ENCODE measurements around the gene MFN2.
"Not testable (repeated sequence)": the region's sequence is repeated elsewhere in the genome, so short reads cannot be mapped to it uniquely, and the experiment has no call there.

MFN2 gene

GRCh38 chr1:12028957-12029511, 48.8 kb downstream of the MFN2 start:
- DNase-seq = no peak

- DNase-seq = no peak
These were observed 49.6 kb downstream of the MFN2 start for GRCh38 chr1:12029720-12030339.

GRCh38 chr1:12031039-12031980, 51.1 kb downstream of the MFN2 start:
- DNase-seq = no peak

GRCh38 chr1:12032161-12032621, 51.9 kb downstream of the MFN2 start:
- DNase-seq = no peak

- DNase-seq = not testable (repeated sequence)
These were observed 53.2 kb downstream of the MFN2 start for GRCh38 chr1:12033441-12033840.

- DNase-seq = no peak
These were observed 54.1 kb downstream of the MFN2 start for GRCh38 chr1:12034381-12034801.

GRCh38 chr1:12035312-12035711, 55.1 kb downstream of the MFN2 start:
- DNase-seq = no peak

GRCh38 chr1:12037486-12038355, 57.5 kb downstream of the MFN2 start:
- no peak for DNase-seq

GRCh38 chr1:12038356-12039163, 58.3 kb downstream of the MFN2 start:
- DNase-seq = no peak

GRCh38 chr1:12039164-12039525, 58.9 kb downstream of the MFN2 start:
- no peak for DNase-seq

- DNase-seq = not testable (repeated sequence)
These were observed 59.7 kb downstream of the MFN2 start for GRCh38 chr1:12039824-12040456.

- no peak for DNase-seq
These were observed 60.3 kb downstream of the MFN2 start for GRCh38 chr1:12040457-12041051.

- not testable (repeated sequence) for DNase-seq
These were observed 64.1 kb downstream of the MFN2 start for GRCh38 chr1:12044187-12044877.

- no peak for DNase-seq
These were observed 66.5 kb downstream of the MFN2 start for GRCh38 chr1:12046749-12047119.

- no peak for DNase-seq
These were observed 67.1 kb downstream of the MFN2 start for GRCh38 chr1:12047120-12047876.

- DNase-seq = no peak
These were observed 68.1 kb downstream of the MFN2 start for GRCh38 chr1:12048372-12048771.

- no peak for DNase-seq
These were observed 69.4 kb downstream of the MFN2 start for GRCh38 chr1:12049616-12050015.

GRCh38 chr1:12051361-12051760, 71.1 kb downstream of the MFN2 start:
- no peak for DNase-seq

- no peak for DNase-seq
These were observed 71.8 kb downstream of the MFN2 start for GRCh38 chr1:12052008-12052573.
